Activated naive CD8-positive, alpha-beta T cell treated with anti-CD3 and anti-CD28 coated beads for 36 hours (primary cell): ENCODE measurements around the gene PTN. TPM values are rescaled to one million over a fixed set of nuclear protein-coding genes. Genes with fewer than 3 reads are reported as not detected.
"Not testable (repeated sequence)": the region's sequence is repeated elsewhere in the genome, so short reads cannot be mapped to it uniquely, and the experiment has no call there.

Source experiments
- DNase-seq: peaks from one replicate; pipeline ENCODE4 v3.0.0; 2021
- H3K27ac Mint-ChIP-seq: one replicate; pipeline ENCODE4 v1.8.0; 2022; ENCODE audit warnings: mild to moderate bottlenecking, moderate library complexity, mixed read lengths
- H3K27me3 Mint-ChIP-seq: one replicate; pipeline ENCODE4 v1.8.0; 2022; ENCODE audit warnings: mild to moderate bottlenecking, mixed read lengths
- H3K36me3 Mint-ChIP-seq: one replicate; pipeline ENCODE4 v1.8.0; 2021; ENCODE audit warnings: mild to moderate bottlenecking, mixed read lengths
- H3K4me1 Mint-ChIP-seq: one replicate; pipeline ENCODE4 v1.8.0; 2021; ENCODE audit warnings: mixed read lengths
- H3K4me3 Mint-ChIP-seq: one replicate; pipeline ENCODE4 v1.8.0; 2022; ENCODE audit warnings: mild to moderate bottlenecking, moderate library complexity, mixed read lengths
- H3K9me3 Mint-ChIP-seq: one replicate; pipeline ENCODE4 v1.8.0; 2022; ENCODE audit warnings: mixed read lengths
- total RNA-seq, 2 experiments: library from RNA; stranded (reverse); gene quantifications; one replicate each; pipeline ENCODE4 v1.2.3, GENCODE V29; 2021

The PTN gene
- total RNA-seq, 2 experiments from 2014 or later: not detected

- Mint-ChIP-seq H3K4me1 (no peaks in the 10 kb centered on the region), H3K4me3 (no peak overlapping the region), H3K9me3 (no peaks in the 10 kb centered on the region), H3K27ac (no peak overlapping the region), H3K27me3 (no peaks in the 10 kb centered on the region), H3K36me3 (no peaks in the 10 kb centered on the region)
- no peak for DNase-seq
Observed at GRCh38 chr7:137297551-137298463, 45.7 kb downstream of the PTN start.

- Mint-ChIP-seq H3K9me3 (peaks cover 1% of the 10 kb centered on the region), H3K4me1 (no peaks in the 10 kb centered on the region), H3K27ac (no peak overlapping the region), H3K4me3 (no peak overlapping the region), H3K27me3 (no peaks in the 10 kb centered on the region), H3K36me3 (no peaks in the 10 kb centered on the region)
- DNase-seq: no peak
Observed at GRCh38 chr7:137296576-137296975, 47.0 kb downstream of the PTN start.

- H3K9me3 Mint-ChIP-seq: peaks cover 1% of the 10 kb centered on the region
- H3K4me1 Mint-ChIP-seq: no peaks in the 10 kb centered on the region
- H3K27me3 Mint-ChIP-seq: no peaks in the 10 kb centered on the region
- H3K4me3 Mint-ChIP-seq: no peak overlapping the region
- no peaks in the 10 kb centered on the region for H3K36me3 Mint-ChIP-seq
- DNase-seq: no peak
- H3K27ac Mint-ChIP-seq: no peak overlapping the region
Observed at GRCh38 chr7:137295739-137296324, 47.7 kb downstream of the PTN start.

- Mint-ChIP-seq H3K27ac (no peak overlapping the region), H3K27me3 (no peaks in the 10 kb centered on the region), H3K36me3 (no peaks in the 10 kb centered on the region), H3K4me1 (no peaks in the 10 kb centered on the region), H3K9me3 (peaks cover 3% of the 10 kb centered on the region), H3K4me3 (no peak overlapping the region)
- no peak for DNase-seq
Observed at GRCh38 chr7:137289101-137289500, 54.4 kb downstream of the PTN start.

- H3K9me3 Mint-ChIP-seq: peaks cover 3% of the 10 kb centered on the region
- H3K4me3 Mint-ChIP-seq: no peak overlapping the region
- H3K27ac Mint-ChIP-seq: no peak overlapping the region
- H3K36me3 Mint-ChIP-seq: no peaks in the 10 kb centered on the region
- DNase-seq: no peak
- H3K27me3 Mint-ChIP-seq: no peaks in the 10 kb centered on the region
- no peaks in the 10 kb centered on the region for H3K4me1 Mint-ChIP-seq
Observed at GRCh38 chr7:137287651-137288258, 55.8 kb downstream of the PTN start.

- Mint-ChIP-seq H3K4me1 (no peaks in the 10 kb centered on the region), H3K27ac (no peak overlapping the region), H3K36me3 (no peaks in the 10 kb centered on the region), H3K27me3 (no peaks in the 10 kb centered on the region), H3K9me3 (peaks cover 2% of the 10 kb centered on the region), H3K4me3 (no peak overlapping the region)
- no peak for DNase-seq
Observed at GRCh38 chr7:137283153-137283552, 60.4 kb downstream of the PTN start.

GRCh38 chr7:137282043-137282442 is 61.5 kb downstream of the PTN start:
- no peak overlapping the region for H3K27ac Mint-ChIP-seq
- H3K4me1 Mint-ChIP-seq: no peaks in the 10 kb centered on the region
- H3K27me3 Mint-ChIP-seq: no peaks in the 10 kb centered on the region
- no peak for DNase-seq
- peaks cover 2% of the 10 kb centered on the region for H3K9me3 Mint-ChIP-seq
- H3K36me3 Mint-ChIP-seq: no peaks in the 10 kb centered on the region
- H3K4me3 Mint-ChIP-seq: no peak overlapping the region

GRCh38 chr7:137276189-137276588 is 67.3 kb downstream of the PTN start:
- Mint-ChIP-seq H3K36me3 (no peaks in the 10 kb centered on the region), H3K4me3 (no peak overlapping the region), H3K4me1 (no peaks in the 10 kb centered on the region), H3K27me3 (no peaks in the 10 kb centered on the region), H3K9me3 (no peaks in the 10 kb centered on the region), H3K27ac (no peak overlapping the region)
- DNase-seq: no peak

- H3K4me3 Mint-ChIP-seq: no peak overlapping the region
- peaks cover 3% of the 10 kb centered on the region for H3K9me3 Mint-ChIP-seq
- DNase-seq: no peak
- no peak overlapping the region for H3K27ac Mint-ChIP-seq
- H3K4me1 Mint-ChIP-seq: no peaks in the 10 kb centered on the region
- H3K36me3 Mint-ChIP-seq: no peaks in the 10 kb centered on the region
- no peaks in the 10 kb centered on the region for H3K27me3 Mint-ChIP-seq
Observed at GRCh38 chr7:137272249-137272648, 71.3 kb downstream of the PTN start.

- no peaks in the 10 kb centered on the region for H3K27me3 Mint-ChIP-seq
- H3K9me3 Mint-ChIP-seq: peaks cover 4% of the 10 kb centered on the region
- H3K36me3 Mint-ChIP-seq: no peaks in the 10 kb centered on the region
- H3K4me1 Mint-ChIP-seq: no peaks in the 10 kb centered on the region
- no peak overlapping the region for H3K27ac Mint-ChIP-seq
- DNase-seq: no peak
- no peak overlapping the region for H3K4me3 Mint-ChIP-seq
Observed at GRCh38 chr7:137269240-137269639, 74.3 kb downstream of the PTN start.

GRCh38 chr7:137268001-137268865 is 75.3 kb downstream of the PTN start:
- not testable (repeated sequence) for H3K4me1 Mint-ChIP-seq, H3K36me3 Mint-ChIP-seq, H3K9me3 Mint-ChIP-seq, H3K27ac Mint-ChIP-seq, H3K4me3 Mint-ChIP-seq, DNase-seq, H3K27me3 Mint-ChIP-seq

- DNase-seq: no peak
- H3K4me3 Mint-ChIP-seq: no peak overlapping the region
- H3K9me3 Mint-ChIP-seq: peaks cover 11% of the 10 kb centered on the region
- no peak overlapping the region for H3K27ac Mint-ChIP-seq
- no peaks in the 10 kb centered on the region for H3K27me3 Mint-ChIP-seq
- H3K4me1 Mint-ChIP-seq: no peaks in the 10 kb centered on the region
- no peaks in the 10 kb centered on the region for H3K36me3 Mint-ChIP-seq
Observed at GRCh38 chr7:137266764-137267163, 76.8 kb downstream of the PTN start.

- not testable (repeated sequence) for H3K27ac Mint-ChIP-seq, DNase-seq, H3K27me3 Mint-ChIP-seq, H3K36me3 Mint-ChIP-seq, H3K4me1 Mint-ChIP-seq, H3K4me3 Mint-ChIP-seq
- peaks cover 10% of the 10 kb centered on the region for H3K9me3 Mint-ChIP-seq
Observed at GRCh38 chr7:137265480-137265879, 78.1 kb downstream of the PTN start.

GRCh38 chr7:137262599-137262998 is 80.9 kb downstream of the PTN start:
- H3K27ac Mint-ChIP-seq: no peak overlapping the region
- no peaks in the 10 kb centered on the region for H3K4me1 Mint-ChIP-seq
- H3K27me3 Mint-ChIP-seq: no peaks in the 10 kb centered on the region
- DNase-seq: no peak
- H3K4me3 Mint-ChIP-seq: no peak overlapping the region
- H3K36me3 Mint-ChIP-seq: no peaks in the 10 kb centered on the region
- H3K9me3 Mint-ChIP-seq: peaks cover 9% of the 10 kb centered on the region

- DNase-seq: no peak
- Mint-ChIP-seq H3K36me3 (no peaks in the 10 kb centered on the region), H3K9me3 (peaks cover 7% of the 10 kb centered on the region), H3K4me3 (no peak overlapping the region), H3K27me3 (no peaks in the 10 kb centered on the region), H3K27ac (no peak overlapping the region), H3K4me1 (no peaks in the 10 kb centered on the region)
Observed at GRCh38 chr7:137258552-137258951, 85.0 kb downstream of the PTN start.
